ENCODE data around the gene SLC43A2.

The SLC43A2 gene

GRCh38 chr17:1641065-1641403 is 12.4 kb upstream of the SLC43A2 start:
- Histone ChIP-seq H3K9ac (ENCODE audit: low read depth, low read length) (no peak overlapping the region), H3K27me3 (ENCODE audit: control insufficient read depth, insufficient read depth, low read length) (peaks cover 11% of the 10 kb centered on the region), H3K4me1 (ENCODE audit: control insufficient read depth, insufficient read depth, low read length) (peaks cover 26% of the 10 kb centered on the region), H3K4me3 (ENCODE audit: low read depth, low read length) (no peak overlapping the region), H3K27ac (ENCODE audit: low read depth, low read length) (no peak overlapping the region), H3K9me3 (ENCODE audit: control insufficient read depth, insufficient read depth, low read length) (no peaks in the 10 kb centered on the region), H3K36me3 (ENCODE audit: control insufficient read depth, insufficient read depth, low read length) (no peaks in the 10 kb centered on the region)

- H3K27me3 ChIP-seq (ENCODE audit: control insufficient read depth, insufficient read depth, low read length): peaks cover 11% of the 10 kb centered on the region
- H3K9me3 ChIP-seq (ENCODE audit: control insufficient read depth, insufficient read depth, low read length): no peaks in the 10 kb centered on the region
- H3K9ac ChIP-seq (ENCODE audit: low read depth, low read length): no peak overlapping the region
- no peaks in the 10 kb centered on the region for H3K36me3 ChIP-seq (ENCODE audit: control insufficient read depth, insufficient read depth, low read length)
- no peak overlapping the region for H3K27ac ChIP-seq (ENCODE audit: low read depth, low read length)
- H3K4me1 ChIP-seq (ENCODE audit: control insufficient read depth, insufficient read depth, low read length): peaks cover 20% of the 10 kb centered on the region
- no peak overlapping the region for H3K4me3 ChIP-seq (ENCODE audit: low read depth, low read length)
Measured at GRCh38 chr17:1640329-1641064, 11.9 kb upstream of the SLC43A2 start.

GRCh38 chr17:1639549-1640180 is 11.0 kb upstream of the SLC43A2 start:
- H3K9ac ChIP-seq (ENCODE audit: low read depth, low read length): no peak overlapping the region
- H3K9me3 ChIP-seq (ENCODE audit: control insufficient read depth, insufficient read depth, low read length): no peaks in the 10 kb centered on the region
- H3K4me1 ChIP-seq (ENCODE audit: control insufficient read depth, insufficient read depth, low read length): peaks cover 12% of the 10 kb centered on the region
- H3K27ac ChIP-seq (ENCODE audit: low read depth, low read length): no peak overlapping the region
- H3K27me3 ChIP-seq (ENCODE audit: control insufficient read depth, insufficient read depth, low read length): peaks cover 11% of the 10 kb centered on the region
- H3K4me3 ChIP-seq (ENCODE audit: low read depth, low read length): no peak overlapping the region
- H3K36me3 ChIP-seq (ENCODE audit: control insufficient read depth, insufficient read depth, low read length): no peaks in the 10 kb centered on the region

GRCh38 chr17:1638624-1639300 is 10.1 kb upstream of the SLC43A2 start:
- Histone ChIP-seq H3K27me3 (ENCODE audit: control insufficient read depth, insufficient read depth, low read length) (peaks cover 3% of the 10 kb centered on the region), H3K27ac (ENCODE audit: low read depth, low read length) (no peak overlapping the region), H3K4me1 (ENCODE audit: control insufficient read depth, insufficient read depth, low read length) (0 out of 2 replicates have a peak, but pooled peaks cover 3% of the 10 kb centered on the region), H3K4me3 (ENCODE audit: low read depth, low read length) (no peak overlapping the region), H3K9ac (ENCODE audit: low read depth, low read length) (no peak overlapping the region), H3K9me3 (ENCODE audit: control insufficient read depth, insufficient read depth, low read length) (no peaks in the 10 kb centered on the region), H3K36me3 (ENCODE audit: control insufficient read depth, insufficient read depth, low read length) (no peaks in the 10 kb centered on the region)

- Histone ChIP-seq H3K36me3 (ENCODE audit: control insufficient read depth, insufficient read depth, low read length) (no peaks in the 10 kb centered on the region), H3K9ac (ENCODE audit: low read depth, low read length) (no peak overlapping the region), H3K9me3 (ENCODE audit: control insufficient read depth, insufficient read depth, low read length) (no peaks in the 10 kb centered on the region), H3K27me3 (ENCODE audit: control insufficient read depth, insufficient read depth, low read length) (no peaks in the 10 kb centered on the region), H3K4me1 (ENCODE audit: control insufficient read depth, insufficient read depth, low read length) (0 out of 2 replicates have a peak, but pooled peaks cover 3% of the 10 kb centered on the region), H3K27ac (ENCODE audit: low read depth, low read length) (no peak overlapping the region), H3K4me3 (ENCODE audit: low read depth, low read length) (no peak overlapping the region)
Measured at GRCh38 chr17:1638171-1638590, 9.5 kb upstream of the SLC43A2 start.

GRCh38 chr17:1636732-1637285 is 8.2 kb upstream of the SLC43A2 start:
- Histone ChIP-seq H3K4me1 (ENCODE audit: control insufficient read depth, insufficient read depth, low read length) (0 out of 2 replicates have a peak, but pooled peaks cover 3% of the 10 kb centered on the region), H3K9me3 (ENCODE audit: control insufficient read depth, insufficient read depth, low read length) (no peaks in the 10 kb centered on the region), H3K9ac (ENCODE audit: low read depth, low read length) (no peak overlapping the region), H3K4me3 (ENCODE audit: low read depth, low read length) (no peak overlapping the region), H3K27ac (ENCODE audit: low read depth, low read length) (no peak overlapping the region), H3K36me3 (ENCODE audit: control insufficient read depth, insufficient read depth, low read length) (no peaks in the 10 kb centered on the region), H3K27me3 (ENCODE audit: control insufficient read depth, insufficient read depth, low read length) (no peaks in the 10 kb centered on the region)

- Histone ChIP-seq H3K36me3 (ENCODE audit: control insufficient read depth, insufficient read depth, low read length) (no peaks in the 10 kb centered on the region), H3K4me3 (ENCODE audit: low read depth, low read length) (no peak overlapping the region), H3K4me1 (ENCODE audit: control insufficient read depth, insufficient read depth, low read length) (0 out of 2 replicates have a peak, but pooled peaks cover 3% of the 10 kb centered on the region), H3K9ac (ENCODE audit: low read depth, low read length) (no peak overlapping the region), H3K27me3 (ENCODE audit: control insufficient read depth, insufficient read depth, low read length) (no peaks in the 10 kb centered on the region), H3K9me3 (ENCODE audit: control insufficient read depth, insufficient read depth, low read length) (no peaks in the 10 kb centered on the region), H3K27ac (ENCODE audit: low read depth, low read length) (no peak overlapping the region)
Measured at GRCh38 chr17:1635675-1636465, 7.2 kb upstream of the SLC43A2 start.

- no peak overlapping the region for H3K9ac ChIP-seq (ENCODE audit: low read depth, low read length)
- no peak overlapping the region for H3K4me3 ChIP-seq (ENCODE audit: low read depth, low read length)
- H3K27me3 ChIP-seq (ENCODE audit: control insufficient read depth, insufficient read depth, low read length): no peaks in the 10 kb centered on the region
- no peak overlapping the region for H3K27ac ChIP-seq (ENCODE audit: low read depth, low read length)
- H3K9me3 ChIP-seq (ENCODE audit: control insufficient read depth, insufficient read depth, low read length): no peaks in the 10 kb centered on the region
- 0 out of 2 replicates have a peak, but pooled peaks cover 3% of the 10 kb centered on the region for H3K4me1 ChIP-seq (ENCODE audit: control insufficient read depth, insufficient read depth, low read length)
- no peaks in the 10 kb centered on the region for H3K36me3 ChIP-seq (ENCODE audit: control insufficient read depth, insufficient read depth, low read length)
Measured at GRCh38 chr17:1634841-1635650, 6.4 kb upstream of the SLC43A2 start.

- H3K9ac ChIP-seq (ENCODE audit: low read depth, low read length): no peak overlapping the region
Measured at GRCh38 chr17:1630662-1631061, 2.0 kb upstream of the SLC43A2 start.

More at GRCh38 chr17:1630662-1631061, 2.0 kb upstream of the SLC43A2 start:
- H3K27me3 ChIP-seq (ENCODE audit: control insufficient read depth, insufficient read depth, low read length): no peaks in the 10 kb centered on the region
- H3K4me3 ChIP-seq (ENCODE audit: low read depth, low read length): no peak overlapping the region
- H3K4me1 ChIP-seq (ENCODE audit: control insufficient read depth, insufficient read depth, low read length): peaks cover 4% of the 10 kb centered on the region; the same call in 1 of the 2 replicates
- no peak overlapping the region for H3K27ac ChIP-seq (ENCODE audit: low read depth, low read length)
- H3K36me3 ChIP-seq (ENCODE audit: control insufficient read depth, insufficient read depth, low read length): no peaks in the 10 kb centered on the region
- no peaks in the 10 kb centered on the region for H3K9me3 ChIP-seq (ENCODE audit: control insufficient read depth, insufficient read depth, low read length)

All from HUES48 (cell line).